RPMI8226 (cell line): Measurements from ENCODE around the gene CCNJL.
A peak's percentile ranks its signal among the peaks of the same experiment; 100 is the strongest.

Experiments used
- DNase-seq: peaks from one replicate; pipeline ENCODE4 v3.0.0-alpha.2; 2015

Gene CCNJL

DNA sequence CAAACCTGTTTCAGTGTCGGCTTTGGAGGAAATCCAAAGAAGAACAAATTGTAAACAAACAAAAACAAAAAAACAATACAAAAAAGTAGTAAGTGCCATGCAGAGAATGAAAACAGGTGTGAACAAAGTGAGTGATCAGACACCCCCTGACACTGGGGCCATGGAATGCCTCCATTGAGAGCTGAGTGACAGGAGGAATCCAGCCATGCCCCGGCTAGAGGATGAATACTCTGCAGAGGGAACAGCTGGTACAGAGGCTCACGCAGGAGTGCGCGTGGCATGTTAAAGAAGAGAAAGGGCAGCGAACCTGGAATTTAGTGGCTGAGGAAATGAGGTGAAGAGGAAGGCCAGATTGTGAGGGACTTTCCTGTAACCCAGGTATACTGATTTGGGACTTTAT is 15.5 kb upstream of the CCNJL start:
- no peak for DNase-seq

DNA sequence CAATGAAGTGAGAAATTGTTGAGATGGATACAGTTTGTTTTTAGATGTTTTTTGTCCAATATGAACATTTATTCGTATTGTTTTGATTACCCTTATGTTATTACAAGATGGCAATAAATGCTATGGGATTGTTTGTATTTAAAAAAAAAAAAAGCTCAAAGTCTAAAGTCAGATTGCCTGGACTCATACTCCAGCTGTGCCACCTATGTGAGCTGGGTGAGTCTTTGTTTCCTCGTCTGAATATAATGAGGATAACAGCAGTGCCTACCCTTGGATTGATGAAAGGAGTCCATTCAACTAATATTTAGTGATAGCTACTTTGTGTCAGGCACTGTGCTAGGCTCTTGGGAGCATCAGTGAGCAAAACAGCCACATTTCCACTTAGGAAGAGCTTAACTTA is 14.6 kb upstream of the CCNJL start:
- DNase-seq, result no peak

GRCh38 chr5:160325716-160326115 is 13.4 kb upstream of the CCNJL start:
- DNase-seq, result no peak

DNA sequence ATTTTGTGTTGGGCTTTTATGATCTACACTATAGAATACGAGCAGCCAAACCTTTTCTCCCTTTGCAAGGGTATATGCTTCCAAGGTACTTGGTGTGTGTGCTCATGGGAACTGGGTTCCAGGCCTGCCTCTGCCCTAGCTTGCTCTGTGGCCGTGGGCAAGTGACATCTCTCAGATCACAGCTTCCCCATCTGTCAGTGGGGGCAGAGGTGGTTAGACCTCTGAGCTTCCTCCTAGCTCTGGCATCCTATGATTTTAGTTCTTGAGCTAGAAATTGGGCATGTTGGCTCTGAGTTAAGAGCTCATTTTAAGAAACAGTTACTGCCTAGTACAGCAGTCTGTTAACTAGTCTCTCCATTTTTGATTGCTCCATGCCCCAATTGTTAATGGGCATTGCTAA is 12.5 kb upstream of the CCNJL start:
- DNase-seq, result no peak

DNA sequence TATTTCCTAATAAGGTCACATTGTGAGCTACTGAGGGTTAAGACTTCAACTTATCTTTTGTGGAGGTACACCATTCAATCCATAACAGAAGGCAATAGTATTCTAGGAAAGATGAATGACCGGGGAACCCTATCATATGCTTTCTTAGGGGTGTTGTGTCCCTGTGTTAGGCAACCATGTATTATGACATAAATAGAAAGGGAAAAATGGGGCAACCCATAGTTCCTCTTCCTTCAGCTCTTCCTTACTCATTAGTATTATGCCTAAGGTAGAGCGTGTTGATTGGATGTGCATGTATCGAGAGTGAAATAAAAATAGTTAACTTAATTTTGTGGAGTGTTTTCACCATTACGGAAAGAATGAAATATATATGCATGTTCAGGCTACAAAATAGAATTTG is 6.0 kb upstream of the CCNJL start:
- no peak for DNase-seq

- DNase-seq, result no peak
Observed at GRCh38 chr5:160317434-160317833, 5.1 kb upstream of the CCNJL start.

GRCh38 chr5:160315968-160316367 is 3.6 kb upstream of the CCNJL start:
- peak; percentile 75 for DNase-seq

- no peak for DNase-seq
Observed at GRCh38 chr5:160312960-160313727, 780 bp upstream of the CCNJL start.

DNA sequence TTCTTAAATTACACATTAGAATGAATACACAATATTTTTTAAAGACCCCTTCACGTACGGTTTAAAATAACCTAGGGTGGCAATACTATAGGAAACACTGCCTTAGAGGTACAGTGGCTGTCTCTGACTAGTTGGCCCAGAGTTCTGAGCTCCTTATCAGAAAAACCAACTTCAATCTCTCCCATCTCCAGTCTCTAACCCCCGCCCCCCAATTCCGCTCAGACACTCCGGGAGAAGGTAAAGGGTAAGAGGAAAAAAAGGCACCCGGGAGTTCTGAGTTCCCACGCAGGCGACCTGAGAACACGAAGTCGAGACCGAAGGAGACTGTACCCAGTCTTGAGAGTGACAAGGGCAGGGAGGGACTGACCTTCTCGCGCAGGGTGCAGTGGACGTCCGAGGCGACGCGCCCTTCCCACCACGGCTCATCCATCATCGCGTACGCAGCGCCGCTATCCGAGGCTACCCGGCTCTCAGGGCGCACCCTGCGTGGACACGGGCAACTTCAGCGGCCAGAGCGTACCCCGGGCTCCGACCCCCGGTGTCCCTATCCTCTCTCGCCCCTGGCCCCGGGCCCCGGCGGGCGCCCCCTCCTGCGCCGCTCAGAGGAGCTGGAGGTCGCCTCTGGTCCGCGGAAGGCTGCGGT is 752 bp downstream of the CCNJL start:
- DNase-seq, result no peak

GRCh38 chr5:160310552-160311295 is 1.6 kb downstream of the CCNJL start:
- no peak for DNase-seq

DNA sequence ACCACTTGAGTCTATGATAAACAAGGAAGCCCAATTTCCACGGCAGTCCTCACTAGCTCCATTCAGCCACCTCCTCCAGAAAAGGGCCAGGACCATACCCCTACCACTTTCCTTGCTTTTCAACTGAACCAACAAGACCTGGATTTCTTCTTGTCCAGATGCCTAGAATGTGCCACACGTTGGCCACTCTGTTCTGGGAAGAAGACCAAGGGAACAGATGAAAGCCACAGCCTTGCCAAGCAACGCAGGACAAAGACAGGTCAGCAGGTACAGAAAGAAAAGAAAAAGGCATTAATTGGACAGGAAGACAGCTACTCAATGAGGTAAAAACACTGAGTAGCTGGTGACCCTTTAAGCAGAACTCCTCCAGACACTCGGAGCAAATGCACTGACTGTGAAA is 2.2 kb downstream of the CCNJL start:
- no peak for DNase-seq

DNA sequence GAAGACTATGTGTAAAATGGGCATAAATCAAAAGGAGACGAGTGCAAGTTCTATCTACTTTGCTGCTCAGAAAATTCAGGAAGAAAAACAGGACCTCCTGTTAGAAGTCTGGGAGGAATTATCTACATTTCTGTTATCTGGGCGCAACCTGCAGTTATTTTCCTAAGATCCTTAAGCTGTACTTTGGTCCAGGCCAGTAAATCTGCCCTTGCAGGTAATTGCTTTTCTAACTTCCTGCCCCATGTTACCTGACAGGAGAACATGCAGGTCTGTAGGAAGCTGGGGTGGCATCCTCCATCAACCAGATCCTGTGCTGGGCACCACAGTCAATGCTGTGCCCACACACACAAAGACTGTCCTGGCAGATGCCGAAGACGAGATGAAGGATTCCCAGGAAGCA is 5.7 kb downstream of the CCNJL start:
- DNase-seq, result no peak

DNA sequence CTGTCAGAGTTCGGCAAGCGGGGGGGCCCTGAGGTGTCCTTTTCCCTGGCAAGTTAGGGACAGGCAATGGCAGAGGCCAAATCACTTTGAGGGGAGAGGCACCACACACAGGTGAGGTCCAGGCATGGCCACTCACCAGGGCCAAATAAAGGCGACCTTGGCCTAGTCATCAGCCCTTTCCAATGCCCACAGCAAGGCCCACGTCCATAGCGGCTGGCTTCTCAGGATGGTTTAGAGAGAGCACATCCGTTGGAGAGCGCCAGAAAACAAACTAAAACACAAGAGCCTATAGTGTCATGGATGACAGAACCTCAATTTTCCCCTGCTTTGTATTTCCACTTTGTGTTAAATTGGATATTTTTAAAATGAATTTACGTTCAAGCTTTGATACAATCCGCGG is 7.0 kb downstream of the CCNJL start:
- no peak for DNase-seq

DNA sequence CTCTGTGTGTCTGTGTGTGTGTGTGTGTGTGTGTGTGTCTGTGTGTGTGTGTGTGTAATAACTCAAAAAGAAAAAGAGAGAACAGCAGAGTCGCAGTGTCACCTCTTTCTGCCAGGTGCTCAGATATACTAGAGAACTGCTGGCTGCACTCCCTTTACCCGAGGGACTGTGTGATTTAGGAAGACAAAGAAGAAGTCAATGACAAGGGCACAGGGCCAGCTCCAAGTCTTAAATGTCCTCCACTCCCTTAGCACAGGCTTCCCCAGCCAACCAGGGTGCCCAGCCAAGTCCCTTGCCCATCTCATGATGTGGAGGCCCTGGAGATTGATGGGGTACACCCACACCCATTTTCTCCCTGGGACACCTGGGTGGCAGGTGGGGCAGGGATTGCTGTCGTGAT is 8.7 kb downstream of the CCNJL start:
- DNase-seq, result peak; percentile 23

DNA sequence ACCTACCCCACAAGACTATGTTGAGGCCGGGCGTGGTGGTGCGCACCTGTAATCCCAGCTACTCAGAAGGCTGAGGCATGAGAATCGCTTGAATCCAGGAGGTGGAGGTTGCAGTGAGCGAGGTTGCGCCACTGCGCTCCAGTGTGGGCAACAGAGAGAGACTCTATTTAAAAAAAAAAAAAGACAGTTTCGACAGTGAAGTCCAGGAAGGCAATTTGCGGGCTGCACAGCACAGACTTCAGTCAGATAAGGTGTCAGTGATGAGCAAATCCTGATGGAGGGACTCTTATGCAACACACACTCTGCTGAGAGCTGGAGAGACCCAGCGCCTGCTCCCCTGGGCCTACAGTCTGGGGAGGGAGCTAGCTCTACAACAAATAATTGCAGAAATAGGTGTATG is 14.2 kb downstream of the CCNJL start:
- DNase-seq, result no peak

GRCh38 chr5:160297776-160298175 is 14.6 kb downstream of the CCNJL start:
- DNase-seq, result no peak

- no peak for DNase-seq
Observed at GRCh38 chr5:160297004-160297403, 15.4 kb downstream of the CCNJL start.

DNA sequence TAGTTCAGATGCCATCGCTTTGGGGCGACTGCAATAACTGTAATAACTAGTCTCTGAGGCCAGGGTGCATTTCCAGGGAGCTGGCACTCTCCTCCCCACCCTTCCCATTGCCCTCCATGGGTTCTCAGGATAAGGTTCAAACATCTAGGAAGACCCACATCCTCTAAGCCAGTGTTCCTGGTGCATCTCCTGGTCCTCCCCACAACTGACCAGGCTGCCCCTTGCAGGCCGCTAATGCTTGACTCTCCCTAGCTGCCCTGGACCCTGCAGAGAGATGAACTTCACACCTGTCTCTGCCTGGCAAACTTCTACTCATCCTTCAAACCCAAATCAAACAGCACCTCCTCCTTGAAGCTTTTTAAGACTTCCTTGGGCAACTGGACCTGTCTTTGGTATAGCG is 15.9 kb downstream of the CCNJL start:
- no peak for DNase-seq

- no peak for DNase-seq
Observed at GRCh38 chr5:160293901-160294561, 18.3 kb downstream of the CCNJL start.

DNA sequence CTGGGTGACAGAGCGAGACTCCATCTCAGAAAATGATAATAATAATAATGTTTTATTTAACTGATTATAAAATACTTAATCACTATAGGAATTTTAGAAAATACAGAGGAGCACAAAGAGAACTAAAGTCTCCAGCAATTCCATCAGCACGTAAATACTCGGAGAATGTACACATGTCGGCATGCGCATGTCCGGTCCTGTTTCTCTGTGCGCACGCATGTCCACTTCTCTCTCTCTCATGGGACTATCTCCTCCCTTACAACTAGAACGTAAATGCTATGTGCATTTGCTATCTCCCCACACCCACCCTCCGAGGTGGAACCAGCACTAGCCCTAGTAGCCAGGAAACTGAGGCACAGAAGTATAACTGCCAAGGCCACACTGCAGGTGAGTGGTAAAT is 19.0 kb downstream of the CCNJL start:
- no peak for DNase-seq

GRCh38 chr5:160291467-160291866 is 20.9 kb downstream of the CCNJL start:
- peak; percentile 91 for DNase-seq

DNA sequence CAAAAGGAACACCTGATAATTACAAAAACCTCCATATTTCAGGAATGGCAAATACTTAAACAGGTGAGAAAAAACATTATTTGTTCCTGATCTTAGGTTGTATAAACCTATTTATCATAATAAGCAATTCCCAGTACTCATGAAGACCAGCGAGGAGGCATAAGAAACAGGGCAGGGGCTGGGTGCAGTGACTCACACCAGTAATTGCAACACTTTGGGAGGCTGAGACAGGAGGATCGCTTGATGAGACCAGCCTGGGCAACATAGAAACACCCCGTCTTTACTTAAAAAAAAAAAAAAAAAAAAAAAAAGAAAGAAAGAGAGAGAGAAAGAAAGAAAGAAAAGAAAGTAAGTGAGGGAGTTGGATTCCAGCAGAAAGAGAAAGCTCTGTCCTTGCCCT is 21.6 kb downstream of the CCNJL start:
- no peak for DNase-seq

DNA sequence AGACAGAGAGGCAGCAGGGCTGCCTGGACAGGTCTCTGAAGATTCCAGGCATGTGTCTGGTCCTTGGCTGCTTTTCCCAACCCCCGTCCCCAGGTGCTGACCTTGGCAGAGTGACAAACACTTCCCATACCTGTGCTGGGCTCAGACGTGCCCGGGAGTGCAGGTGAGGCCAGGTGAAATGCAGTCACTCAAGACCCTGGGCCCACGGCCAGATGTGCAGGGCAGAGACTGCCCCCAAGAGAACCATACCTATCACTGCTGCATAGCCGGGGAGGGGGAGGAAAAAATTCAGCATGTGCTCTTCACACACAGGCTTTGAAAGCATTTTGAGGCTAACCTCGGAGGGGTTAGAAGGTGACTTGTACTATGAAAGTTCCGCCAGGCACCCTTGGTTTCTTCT is 22.6 kb downstream of the CCNJL start:
- peak; percentile 83 for DNase-seq

DNA sequence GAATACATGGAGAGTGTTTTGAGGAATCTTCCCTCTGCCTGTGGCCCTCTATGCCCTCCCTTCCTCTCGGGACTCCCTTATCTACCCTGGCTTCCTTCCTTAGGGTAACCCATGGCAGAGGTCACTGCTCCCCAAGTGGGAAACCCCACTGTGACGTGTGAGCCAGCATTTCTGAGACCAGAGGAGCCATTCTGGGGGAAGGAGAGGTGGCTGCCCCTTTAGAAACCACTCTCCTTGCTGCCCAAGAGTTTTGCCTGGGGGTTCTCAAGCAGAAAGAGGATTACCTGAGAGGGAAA is 23.1 kb downstream of the CCNJL start:
- DNase-seq, result no peak
